ENCODE results near the gene SLC19A1.
"Not testable (repeated sequence)": the region's sequence is repeated elsewhere in the genome, so short reads cannot be mapped to it uniquely, and the experiment has no call there.

The SLC19A1 gene

GRCh38 chr21:45576838-45577737 lies 34.8 kb upstream of the SLC19A1 start:
- DNase-seq, result no peak

GRCh38 chr21:45575993-45576837 lies 34.0 kb upstream of the SLC19A1 start:
- no peak for DNase-seq

- DNase-seq, result no peak
Observed at GRCh38 chr21:45575304-45575992, 33.2 kb upstream of the SLC19A1 start.

GRCh38 chr21:45574691-45575090 lies 32.5 kb upstream of the SLC19A1 start:
- no peak for DNase-seq

- DNase-seq, result no peak
Observed at GRCh38 chr21:45574081-45574501, 31.9 kb upstream of the SLC19A1 start.

GRCh38 chr21:45573452-45574035 lies 31.3 kb upstream of the SLC19A1 start:
- no peak for DNase-seq

- no peak for DNase-seq
Observed at GRCh38 chr21:45572783-45573451, 30.7 kb upstream of the SLC19A1 start.

- DNase-seq, result no peak
Observed at GRCh38 chr21:45572231-45572630, 30.0 kb upstream of the SLC19A1 start.

GRCh38 chr21:45571641-45572040 lies 29.4 kb upstream of the SLC19A1 start:
- no peak for DNase-seq

GRCh38 chr21:45570826-45571601 lies 28.8 kb upstream of the SLC19A1 start:
- DNase-seq, result no peak

- no peak for DNase-seq
Observed at GRCh38 chr21:45570071-45570470, 27.8 kb upstream of the SLC19A1 start.

GRCh38 chr21:45568383-45568782 lies 26.1 kb upstream of the SLC19A1 start:
- no peak for DNase-seq

GRCh38 chr21:45564137-45564536 lies 21.9 kb upstream of the SLC19A1 start:
- DNase-seq, result not testable (repeated sequence)

GRCh38 chr21:45562965-45563364 lies 20.7 kb upstream of the SLC19A1 start:
- DNase-seq, result no peak

GRCh38 chr21:45562402-45562801 lies 20.2 kb upstream of the SLC19A1 start:
- no peak for DNase-seq

- not testable (repeated sequence) for DNase-seq
Observed at GRCh38 chr21:45561241-45561640, 19.0 kb upstream of the SLC19A1 start.

GRCh38 chr21:45560106-45561021 lies 18.1 kb upstream of the SLC19A1 start:
- DNase-seq, result no peak

- no peak for DNase-seq
Observed at GRCh38 chr21:45559216-45560105, 17.2 kb upstream of the SLC19A1 start.

GRCh38 chr21:45558044-45558721 lies 15.9 kb upstream of the SLC19A1 start:
- DNase-seq, result no peak

Data from activated effector memory CD4-positive, alpha-beta T cell treated with Interleukin-2 at 50 U/mL for 16 hours (primary cell).